ENCODE data around the gene PAPOLG.

DNA sequence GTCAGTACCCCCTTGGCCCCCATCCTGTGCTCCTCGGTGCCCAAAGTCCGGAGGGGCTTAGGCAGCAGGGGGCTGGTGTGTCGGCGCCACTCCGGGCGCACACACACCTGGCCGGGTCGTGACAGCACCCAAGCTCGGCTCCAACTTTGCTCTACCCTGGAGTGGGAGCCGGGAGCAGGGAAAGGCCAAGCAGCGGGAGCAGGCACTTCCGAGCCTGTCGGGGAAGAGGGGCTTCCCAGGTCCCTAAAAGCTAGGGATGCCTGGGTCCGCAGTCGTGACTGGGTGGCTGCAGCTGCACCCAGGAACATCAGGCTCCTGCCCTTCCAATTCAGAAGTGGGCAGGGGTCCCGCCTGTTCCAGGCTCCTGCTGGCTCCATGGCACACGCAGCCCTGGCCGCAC lies 48.4 kb downstream of the PAPOLG start:
- TF ChIP-seq RCOR1 (IDR thresholded peaks at IDR 0.05; ENCODE audit: insufficient replicate concordance, low read length) (no peak), CHD1 (IDR thresholded peaks at IDR 0.05; ENCODE audit: low read depth, low read length) (no peak), RAD21 (IDR thresholded peaks at IDR 0.05; ENCODE audit: low read length) (no peak), POLR2A (IDR thresholded peaks at IDR 0.05; ENCODE audit: low read depth, low read length) (no peak), MAZ (IDR thresholded peaks at IDR 0.05; ENCODE audit: borderline replicate concordance, low read depth, low read length) (no peak)
- TF ChIP-seq, protein P1, sequence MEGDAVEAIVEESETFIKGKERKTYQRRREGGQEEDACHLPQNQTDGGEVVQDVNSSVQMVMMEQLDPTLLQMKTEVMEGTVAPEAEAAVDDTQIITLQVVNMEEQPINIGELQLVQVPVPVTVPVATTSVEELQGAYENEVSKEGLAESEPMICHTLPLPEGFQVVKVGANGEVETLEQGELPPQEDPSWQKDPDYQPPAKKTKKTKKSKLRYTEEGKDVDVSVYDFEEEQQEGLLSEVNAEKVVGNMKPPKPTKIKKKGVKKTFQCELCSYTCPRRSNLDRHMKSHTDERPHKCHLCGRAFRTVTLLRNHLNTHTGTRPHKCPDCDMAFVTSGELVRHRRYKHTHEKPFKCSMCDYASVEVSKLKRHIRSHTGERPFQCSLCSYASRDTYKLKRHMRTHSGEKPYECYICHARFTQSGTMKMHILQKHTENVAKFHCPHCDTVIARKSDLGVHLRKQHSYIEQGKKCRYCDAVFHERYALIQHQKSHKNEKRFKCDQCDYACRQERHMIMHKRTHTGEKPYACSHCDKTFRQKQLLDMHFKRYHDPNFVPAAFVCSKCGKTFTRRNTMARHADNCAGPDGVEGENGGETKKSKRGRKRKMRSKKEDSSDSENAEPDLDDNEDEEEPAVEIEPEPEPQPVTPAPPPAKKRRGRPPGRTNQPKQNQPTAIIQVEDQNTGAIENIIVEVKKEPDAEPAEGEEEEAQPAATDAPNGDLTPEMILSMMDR (conservative IDR thresholded peaks at IDR 0.05; ENCODE audit: low read depth, low read length): no peak
